HG03135 (cell line): ENCODE results near the gene HIP1R.
"Not testable (repeated sequence)": the region's sequence is repeated elsewhere in the genome, so short reads cannot be mapped to it uniquely, and the experiment has no call there.

ENCODE experiments used
- ATAC-seq: cut with Tn5 transposase; IDR thresholded peaks from one replicate; pipeline ENCODE4 v1.9.1; 2021; ENCODE audit warnings: mild to moderate bottlenecking, moderate library complexity; ENCODE audit not compliant: unreplicated experiment

HIP1R gene

DNA sequence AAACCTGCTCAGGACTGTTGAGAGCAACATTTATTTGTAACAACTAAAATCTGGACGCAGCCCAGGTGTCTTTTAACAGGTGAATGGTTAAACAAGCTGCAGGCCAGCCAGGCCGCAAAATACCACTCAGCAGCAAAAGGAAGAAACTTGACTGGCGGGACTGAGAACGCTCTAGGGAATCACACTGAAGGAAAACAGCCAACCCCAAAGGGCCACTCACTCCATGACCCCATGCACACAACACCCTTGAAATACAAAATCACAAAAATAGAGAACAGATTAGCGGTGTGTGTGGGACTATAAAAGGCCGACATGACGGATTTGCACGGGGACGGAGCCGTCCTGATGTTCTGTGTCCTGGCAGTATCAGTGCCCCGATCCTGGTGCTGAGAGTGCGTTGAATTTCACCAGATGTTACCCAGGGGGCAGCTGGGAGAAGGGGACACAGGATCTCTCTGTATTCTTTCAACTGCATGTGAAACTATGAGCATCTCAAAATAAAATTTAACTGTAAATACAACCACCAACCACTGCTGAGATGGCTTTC is 37.6 kb downstream of the HIP1R start:
- no peak for ATAC-seq

DNA sequence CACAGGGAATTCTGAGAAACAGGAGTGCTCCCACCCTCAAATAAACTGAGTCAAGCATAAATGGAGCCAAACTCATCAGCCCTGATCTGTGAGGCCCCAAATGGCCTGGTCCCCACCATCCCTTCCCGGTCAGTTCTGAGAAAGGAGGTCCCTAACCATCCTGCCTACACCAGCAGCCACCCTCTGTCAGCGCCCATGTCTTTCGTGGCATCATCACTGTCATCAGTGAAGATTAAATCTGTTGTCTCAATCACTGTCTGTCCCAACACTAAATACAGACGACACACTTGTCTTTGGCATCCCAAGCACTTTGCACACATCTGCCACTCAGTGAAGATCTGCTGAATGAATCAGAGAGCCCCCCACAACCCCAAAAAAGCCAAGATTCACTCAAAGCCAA is 38.3 kb downstream of the HIP1R start:
- no peak for ATAC-seq

DNA sequence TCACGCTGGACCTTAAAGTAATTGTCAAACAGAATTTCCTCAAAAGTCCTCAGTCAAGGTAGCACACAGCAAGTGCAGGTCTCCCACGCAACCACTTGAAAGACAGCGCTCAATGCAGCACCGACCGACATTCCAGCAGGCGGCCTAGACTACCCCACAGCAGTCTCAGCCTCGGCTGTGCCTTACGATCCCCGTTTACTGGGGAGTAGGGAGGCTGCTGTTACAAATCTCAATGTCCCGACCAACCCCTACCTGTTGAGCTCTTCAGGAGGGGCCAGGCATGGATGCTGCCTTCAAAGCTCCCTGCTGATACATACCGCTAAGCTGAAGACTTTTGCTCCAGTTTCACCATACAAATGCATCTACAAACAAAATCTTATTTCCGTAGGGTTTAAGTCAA is 38.8 kb downstream of the HIP1R start:
- ATAC-seq, result no peak

DNA sequence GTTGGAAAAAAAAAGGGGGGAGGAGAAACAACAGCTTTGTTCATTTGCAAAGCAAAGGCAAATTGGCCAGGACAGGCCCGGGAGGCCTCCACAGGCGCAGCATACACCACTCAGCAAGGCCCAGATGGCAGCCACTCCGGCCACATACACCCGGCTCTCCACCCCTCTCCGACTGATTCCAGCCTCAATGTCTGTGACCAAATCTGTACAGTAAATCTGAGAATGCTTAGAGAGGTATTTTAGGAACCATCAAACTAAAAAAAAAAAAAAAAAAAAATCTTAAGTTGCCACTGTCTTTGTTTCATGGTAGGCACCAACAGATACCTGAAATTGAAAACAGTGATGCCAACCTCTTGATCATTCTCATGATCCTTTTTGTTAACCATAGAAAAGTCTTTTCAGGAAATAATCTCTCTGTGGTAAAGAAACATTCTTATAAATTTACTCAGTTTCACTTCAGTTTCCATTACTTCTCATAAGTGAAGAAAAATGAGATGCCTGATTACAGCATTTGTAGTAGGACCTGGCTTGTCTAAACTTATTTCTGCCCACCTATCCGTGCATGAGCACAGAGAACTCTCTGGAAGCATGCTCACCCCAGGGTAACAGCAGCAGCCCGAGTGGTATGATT is 40.4 kb downstream of the HIP1R start:
- no peak for ATAC-seq

DNA sequence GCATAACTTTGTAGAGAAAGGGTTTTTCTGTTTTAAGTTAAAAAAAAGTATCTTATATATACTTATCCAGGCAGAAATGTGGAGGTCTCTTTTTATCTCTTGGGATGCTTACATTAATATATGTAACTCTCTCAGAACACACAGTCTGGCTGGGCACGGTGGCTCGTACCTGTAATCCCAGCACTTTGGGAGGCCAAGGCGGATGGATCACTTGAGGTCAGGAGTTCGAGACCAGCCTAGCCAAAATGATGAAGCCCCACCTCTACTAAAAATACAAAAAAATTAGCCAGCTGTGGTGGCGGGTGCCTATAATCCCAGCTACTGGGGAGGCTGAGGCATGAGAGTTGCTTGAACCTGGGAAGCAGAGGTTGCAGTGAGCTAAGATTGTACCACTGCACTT is 41.0 kb downstream of the HIP1R start:
- not testable (repeated sequence) for ATAC-seq

DNA sequence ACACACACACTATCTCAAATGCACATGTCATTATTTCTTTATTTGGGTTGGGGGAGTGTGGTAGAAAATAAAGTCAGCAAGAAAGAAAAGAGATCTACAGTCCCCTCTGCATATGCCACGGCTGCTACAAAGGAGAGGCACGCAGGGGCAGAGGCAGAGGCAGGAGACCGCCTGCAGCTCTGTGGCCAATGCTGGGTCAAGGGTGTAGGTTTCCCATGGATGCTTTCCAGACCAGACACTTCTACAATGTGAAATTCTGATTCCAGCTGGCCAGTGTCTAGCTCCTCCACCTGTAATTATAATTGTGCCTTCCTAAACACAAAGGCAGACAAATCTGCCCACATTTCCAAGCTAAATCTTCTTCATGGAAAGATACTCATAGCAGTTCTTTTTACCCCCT is 41.5 kb downstream of the HIP1R start:
- no peak for ATAC-seq

DNA sequence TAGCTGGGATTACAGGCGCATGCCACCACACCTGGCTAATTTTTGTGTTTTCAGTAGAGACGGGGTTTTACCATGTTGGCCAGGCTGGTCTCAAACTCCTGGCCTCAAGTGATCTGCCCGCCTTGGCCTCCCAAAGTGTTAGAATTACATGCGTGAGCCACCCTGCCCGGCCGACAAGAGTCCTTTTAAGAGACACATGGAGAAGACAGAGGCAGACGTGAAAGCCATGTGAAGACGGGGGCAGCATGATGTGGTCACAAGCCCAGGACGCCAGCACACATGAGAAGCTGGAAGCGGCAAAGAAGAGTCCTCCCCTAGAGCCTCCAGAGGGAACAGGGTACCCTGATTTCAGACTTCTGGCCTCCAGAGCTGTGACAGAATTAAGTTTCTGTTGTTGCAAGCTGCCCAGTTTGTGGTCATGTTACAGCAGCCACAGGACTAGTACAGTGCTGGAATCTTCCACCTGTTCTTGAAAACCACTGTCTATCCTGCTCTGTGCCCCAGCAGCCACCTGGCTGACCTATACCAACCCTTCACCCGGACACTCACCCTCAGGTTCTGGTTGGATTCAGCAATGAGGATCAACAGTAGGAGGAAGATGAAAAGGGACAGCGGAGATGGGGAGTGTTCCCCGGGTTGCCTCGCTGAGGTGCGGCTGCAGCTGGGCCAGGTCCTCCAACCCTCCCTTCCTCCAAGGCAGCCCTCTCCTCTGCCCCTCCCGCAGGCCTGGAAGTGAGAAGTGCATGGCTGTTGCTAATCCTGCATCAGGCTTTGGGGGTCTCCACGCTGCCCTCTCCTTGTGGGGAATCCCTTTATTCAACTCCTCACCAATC is 43.7 kb downstream of the HIP1R start:
- ATAC-seq, result no peak

DNA sequence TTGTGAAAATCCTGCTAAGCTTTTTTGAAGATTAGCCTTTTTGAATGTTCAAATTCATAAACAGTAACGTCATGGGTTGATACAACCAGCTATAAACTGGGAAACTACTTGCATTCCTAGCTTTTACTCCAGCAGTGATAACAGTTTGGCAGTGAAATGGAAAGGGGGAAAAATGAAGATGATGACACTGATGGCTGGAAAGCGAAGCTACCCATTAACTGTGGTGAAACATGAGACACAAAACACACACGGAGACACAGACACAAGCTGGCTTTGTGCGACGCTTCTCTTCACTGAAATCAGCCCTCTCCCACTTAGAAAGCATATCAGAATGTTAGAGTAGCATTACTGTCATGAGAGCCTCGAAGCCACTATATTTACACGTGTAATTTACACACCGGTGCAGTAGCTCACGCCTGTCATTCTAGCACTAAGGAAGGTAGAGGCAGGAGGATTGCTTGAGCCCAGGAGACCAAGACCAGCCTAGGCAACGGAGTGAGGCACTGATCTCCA is 45.0 kb downstream of the HIP1R start:
- ATAC-seq, result no peak

DNA sequence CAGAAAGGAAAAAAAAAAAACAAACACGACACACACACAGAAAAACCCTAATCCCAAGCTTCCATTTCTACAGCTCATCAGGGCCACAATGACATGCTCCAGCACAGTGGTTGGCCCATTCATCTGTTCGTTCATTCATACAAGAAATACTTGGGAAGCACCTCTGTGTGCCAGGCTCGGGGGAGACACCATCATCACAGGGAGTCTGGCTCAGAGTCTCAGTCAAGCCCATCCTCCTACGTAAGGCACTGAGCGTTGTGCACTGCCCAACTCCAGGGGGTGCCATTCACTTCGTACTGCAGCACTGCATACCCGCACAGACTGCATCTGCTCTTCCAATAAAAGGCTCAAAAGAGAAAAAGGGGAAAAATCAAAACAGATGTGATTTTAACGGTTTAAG is 45.4 kb downstream of the HIP1R start:
- no peak for ATAC-seq

DNA sequence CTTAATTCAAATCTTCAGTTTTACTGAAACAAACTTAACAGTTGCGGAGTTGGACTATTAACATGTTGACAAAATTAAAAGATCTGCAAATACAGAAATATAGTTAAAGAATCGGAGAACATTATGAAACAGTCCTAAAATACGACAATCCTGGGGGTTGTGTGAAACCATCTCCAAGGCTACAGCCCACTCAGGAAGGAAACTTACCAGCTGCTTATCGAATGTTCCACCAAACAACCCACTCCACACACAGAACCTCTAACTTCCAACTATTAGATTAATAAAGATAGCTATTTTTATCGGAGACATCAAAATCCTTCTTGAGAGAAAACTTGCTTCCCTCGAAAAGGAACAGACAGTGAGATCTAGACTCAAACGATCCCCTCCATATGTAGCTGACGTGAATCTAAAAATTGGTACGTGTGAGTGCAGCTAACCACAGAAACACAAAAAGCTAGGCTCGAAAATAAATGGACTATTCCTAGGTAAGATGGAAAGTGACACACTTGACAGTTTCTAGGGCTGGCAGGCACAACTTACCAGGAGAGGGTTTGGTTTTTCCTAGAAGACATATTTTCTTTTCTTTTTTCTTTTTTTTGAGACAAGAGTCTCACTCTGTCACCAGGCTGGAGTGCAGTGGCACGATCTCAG is 47.8 kb downstream of the HIP1R start:
- no peak for ATAC-seq

DNA sequence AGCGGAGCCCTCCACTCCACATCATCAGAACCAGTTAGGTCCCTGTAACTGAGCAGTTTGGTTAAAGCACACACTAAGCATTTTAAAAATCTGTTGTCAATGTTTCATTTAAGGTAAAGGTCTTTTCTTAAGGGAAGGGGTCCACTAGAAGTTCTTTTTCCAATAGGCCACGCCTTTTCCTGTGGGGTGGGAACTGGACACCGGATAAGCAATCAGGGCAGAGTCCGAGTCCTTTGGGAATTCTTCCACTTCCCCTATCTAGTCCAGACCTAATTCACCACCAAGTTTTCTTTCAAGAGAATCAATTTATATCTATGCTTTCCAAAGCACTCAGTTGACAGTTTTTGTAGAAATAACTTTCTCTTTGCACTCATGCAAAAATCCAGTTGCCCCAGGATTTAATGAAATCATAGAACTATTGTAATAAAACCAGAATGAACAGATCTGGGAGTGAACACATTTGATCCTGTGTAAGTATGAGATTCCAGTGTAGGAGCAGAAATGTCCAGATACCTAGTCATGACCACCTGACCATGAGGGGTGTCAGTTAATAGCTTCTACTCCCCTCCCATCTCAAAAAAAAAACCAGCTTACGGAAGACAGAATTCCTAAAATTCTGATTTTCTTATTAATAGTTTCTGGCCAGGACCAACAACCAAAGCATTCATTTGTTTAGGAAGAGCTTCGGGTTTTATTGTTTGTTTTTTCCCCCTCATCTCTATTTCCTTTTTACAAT is 49.0 kb downstream of the HIP1R start:
- no peak for ATAC-seq

DNA sequence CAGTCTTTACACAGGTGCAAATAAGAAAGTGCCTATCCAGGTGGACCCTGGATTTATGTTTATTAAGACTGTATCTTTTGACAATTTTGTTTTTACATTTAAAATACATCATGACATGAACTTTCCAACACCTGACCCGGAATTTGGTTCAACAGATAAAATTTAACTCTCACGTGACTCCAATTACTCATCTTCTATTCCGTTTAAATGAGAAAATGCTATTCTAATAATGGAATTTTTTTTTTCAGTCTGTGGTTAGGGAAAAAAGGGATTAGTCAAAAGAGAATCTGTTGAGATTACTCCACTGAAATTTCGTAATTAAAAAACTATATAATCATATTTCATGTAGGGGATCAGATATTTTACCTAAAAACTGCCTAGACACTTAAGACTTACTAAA is 49.6 kb downstream of the HIP1R start:
- no peak for ATAC-seq

DNA sequence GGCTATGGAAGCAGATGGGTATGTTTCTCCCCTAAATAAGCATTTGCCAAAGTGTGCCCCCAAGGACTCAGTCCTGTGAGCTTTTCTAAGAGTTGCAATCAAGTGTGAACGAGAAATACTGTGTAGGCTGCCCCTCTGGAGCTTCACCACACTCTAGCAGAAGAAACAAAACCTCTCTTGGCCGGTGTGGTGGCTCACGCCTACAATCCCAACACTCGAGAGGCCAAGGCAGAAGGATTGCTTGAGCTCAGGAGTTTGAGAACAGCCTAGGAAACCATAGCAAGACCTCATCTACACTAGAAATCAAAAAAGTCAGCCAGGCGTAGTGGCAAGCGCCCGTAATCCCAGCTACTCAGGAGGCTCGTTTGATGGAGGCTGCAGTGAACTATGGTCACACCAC is 50.9 kb downstream of the HIP1R start:
- ATAC-seq, result no peak

DNA sequence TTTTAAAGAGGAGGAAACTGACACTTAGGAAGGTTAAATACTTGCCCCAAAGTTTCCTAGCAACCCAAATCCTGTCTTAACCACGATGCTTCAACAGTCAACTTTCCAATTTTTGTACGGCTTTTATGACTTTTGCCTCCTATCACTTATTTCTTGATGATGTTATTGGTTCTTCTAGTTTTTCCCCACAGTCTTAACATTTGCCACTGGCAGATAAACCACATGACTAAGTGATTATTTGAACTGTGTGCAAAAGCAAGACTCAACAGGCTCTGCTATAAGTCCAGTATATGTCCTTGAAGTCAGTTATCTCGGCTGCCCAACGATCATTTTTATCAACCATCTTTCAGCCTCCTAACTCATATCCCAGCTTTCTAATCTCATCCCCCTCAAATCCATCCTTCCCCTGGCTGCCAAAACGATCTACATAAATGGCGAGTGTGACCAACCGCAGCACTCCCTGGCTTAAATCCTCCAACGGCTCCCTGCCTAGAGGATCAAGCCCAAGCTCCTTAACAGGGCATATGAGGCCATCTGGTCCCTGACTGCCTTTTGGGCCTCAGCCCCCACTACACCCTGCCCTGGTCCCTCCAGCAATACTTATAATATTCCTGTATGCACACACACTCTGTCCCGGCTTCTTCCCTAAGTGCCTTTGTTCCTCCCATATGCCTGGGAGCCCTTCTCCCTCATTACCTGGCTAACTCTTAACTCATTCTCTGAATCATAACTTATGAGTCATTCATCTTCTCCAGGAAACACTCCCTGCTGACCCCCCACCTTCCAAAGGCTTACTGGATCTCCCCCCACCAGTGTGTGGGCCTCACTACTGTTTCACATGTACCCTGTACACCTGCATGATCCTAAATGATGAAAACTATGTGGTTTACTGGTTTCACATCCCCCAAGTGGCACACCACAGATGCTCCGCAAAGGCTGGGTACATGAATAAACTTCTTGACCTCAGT is 51.9 kb downstream of the HIP1R start:
- peak; percentile 63 for ATAC-seq

DNA sequence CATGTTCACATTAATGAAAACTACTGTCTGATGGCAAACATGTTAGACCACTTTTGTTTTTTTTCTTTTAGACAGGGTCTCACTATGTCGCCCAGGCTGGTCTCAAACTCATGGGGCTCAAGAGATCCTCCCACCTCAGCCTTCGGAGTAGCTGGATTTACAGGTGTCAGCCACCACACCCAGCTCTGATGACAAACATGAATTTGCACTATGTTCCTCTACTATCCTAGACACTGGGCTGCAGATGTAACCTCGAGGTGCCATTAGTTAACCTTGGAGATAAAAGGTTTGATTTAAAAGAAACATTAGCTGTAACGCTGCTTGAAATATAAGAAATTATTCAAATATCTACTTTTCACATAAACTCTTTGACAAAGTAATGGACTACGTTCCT is 52.6 kb downstream of the HIP1R start:
- peak; percentile 27 for ATAC-seq

DNA sequence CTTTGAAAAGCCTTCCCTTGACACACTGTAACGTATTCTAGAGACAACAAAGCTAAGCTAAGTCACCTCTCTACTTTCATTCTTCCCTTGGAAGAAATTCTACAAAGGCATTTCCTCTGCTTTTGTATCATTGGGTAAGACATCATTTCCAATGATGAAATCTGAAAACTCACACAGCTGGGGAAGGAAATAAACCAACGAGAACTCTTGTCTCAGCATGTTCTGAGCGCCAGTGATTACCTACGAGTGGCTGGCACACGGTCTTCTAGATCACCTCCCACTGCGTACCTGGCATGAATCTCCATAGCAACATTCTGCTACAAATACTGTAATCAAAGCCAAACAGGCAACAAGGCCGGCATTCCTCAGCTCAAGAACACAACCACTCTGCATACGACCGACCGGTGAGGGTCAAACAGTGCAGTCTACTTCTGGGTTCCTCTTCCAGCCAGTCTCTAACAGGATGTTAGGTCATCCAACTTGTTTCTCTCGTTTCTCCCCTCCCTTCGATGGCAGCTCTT is 53.0 kb downstream of the HIP1R start:
- peak; percentile 46 for ATAC-seq

DNA sequence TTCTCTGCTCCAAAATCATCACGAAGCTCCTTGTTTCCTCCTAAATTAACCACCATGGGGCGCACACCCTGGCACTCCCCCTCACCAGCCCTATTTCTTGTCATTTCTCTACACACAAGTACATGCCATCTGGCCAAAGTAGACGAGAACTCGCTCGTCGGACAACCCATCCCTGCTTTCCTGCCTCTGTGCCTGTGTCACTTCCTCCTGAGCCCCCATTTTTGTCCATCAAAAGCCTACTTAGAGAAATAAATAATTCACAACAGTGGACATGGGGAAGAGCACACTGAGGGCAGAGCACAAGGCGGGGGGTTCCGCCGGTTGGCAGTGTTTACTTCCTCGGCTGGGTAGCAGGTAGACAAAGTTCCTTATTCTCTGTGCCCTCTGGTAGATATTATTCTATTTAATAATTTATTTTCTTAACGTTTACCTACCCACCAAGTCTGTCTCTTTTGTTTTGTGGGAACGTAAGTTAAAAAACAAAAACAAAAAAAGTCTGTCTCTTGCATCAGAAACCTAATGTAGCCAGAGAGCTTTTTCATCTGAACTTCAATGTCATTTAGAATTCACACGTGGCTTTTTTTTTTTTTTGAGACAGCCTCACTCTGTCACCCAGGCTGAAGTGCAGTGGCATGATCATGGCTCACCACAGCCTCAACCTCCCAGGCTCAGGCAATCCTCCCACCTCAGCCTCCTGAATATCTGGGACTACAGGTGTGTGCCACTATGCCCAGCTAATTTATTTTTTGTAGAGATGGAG is 54.7 kb downstream of the HIP1R start:
- ATAC-seq, result no peak

DNA sequence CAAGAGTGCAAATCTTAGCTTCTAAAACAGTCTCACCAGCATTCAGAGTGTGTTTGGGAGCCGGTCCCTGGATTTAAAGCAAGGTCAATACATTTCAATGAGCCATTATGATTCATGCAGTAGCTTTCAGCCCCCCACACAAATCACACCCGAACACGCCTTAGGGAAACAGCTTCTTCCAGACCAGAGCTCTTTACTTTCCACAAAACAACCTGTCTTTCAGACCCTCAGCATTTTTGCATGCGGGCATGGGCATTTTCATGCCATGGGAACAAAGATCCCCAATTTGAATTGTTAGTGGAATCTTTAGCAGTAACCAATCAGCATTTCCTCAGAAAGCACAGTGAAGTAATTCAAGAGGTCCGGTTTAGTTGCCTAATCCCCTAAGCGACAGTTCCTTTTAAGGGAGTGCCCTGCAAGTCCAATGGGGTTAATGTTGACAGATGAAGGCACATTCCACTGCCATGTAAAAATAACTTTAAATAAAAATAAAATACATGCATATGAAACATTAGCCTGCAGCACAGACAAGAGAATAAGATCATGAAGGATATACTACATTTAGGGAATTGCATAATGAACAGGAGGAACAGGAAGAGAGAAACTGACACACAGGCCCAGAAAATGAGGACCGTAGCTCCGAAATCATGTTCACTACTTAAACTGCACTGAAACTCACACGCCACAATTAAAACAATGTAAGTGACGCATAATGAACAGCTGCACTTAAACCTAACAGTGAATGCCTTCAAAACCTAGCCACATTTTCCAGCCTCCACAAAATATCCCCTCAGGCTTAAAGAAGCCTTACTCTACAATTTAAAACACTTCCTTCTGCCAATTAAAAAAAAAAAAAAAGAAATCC is 56.6 kb downstream of the HIP1R start:
- no peak for ATAC-seq
